NCI-H82 treated with DMSO at 0.1 percent for 48 hours (cell line): ENCODE measurements around the gene MICAL2.
A peak's percentile ranks its signal among the peaks of the same experiment; 100 is the strongest.

Source experiments
- DNase-seq: peaks from one replicate; lab custom pipeline; 2025; ENCODE audit not compliant: unreplicated experiment; lab: John Stamatoyannopoulos, UW

The MICAL2 gene

DNA sequence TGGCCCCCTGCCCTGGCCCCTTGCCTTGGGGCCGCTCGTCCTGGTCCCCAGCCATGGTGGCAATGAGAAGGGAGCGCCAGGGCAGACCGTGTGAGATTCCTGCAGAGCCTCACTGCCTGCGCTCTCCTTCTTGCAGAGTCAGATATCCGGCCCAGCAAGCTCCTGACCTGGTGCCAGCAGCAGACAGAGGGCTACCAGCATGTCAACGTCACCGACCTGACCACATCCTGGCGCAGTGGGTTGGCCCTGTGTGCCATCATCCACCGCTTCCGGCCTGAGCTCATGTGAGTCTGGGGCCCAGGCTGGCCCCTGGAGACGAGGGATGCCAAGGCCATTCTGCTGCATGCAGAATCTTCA lies 114.1 kb downstream of the MICAL2 start:
- no peak for DNase-seq

DNA sequence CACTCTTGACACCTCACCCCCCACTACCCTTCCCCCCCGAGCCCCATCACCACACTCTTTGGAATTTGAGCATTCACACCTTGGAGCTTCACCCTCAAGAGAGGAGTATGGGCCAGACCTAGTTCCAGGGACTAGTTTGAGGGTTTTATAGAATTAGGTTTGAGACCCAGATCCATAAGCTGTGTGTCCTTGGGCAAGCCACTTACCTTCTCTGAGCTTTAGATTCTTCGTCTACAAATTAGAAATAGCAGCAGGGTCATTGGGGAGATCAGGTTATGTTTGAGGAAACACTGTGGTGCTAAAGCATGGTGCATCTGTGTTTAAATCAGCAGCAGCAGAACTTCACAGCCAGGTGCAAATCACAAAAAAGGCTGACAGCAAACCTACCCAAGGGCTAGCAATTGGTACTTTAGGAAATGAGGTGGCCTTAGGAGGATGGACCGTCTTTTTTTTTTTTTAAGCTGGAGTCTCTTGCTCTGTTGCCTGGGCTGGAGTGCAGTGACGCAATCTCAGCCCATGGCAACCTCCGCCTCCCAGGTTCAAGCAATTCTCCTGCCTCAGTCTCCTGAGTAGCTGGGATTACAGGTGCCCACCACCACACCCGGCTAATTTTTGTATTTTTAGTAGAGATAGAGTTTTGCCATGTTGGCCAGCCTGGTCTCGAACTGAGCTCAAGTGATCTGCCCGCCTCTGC lies 114.8 kb downstream of the MICAL2 start:
- DNase-seq = no peak

DNA sequence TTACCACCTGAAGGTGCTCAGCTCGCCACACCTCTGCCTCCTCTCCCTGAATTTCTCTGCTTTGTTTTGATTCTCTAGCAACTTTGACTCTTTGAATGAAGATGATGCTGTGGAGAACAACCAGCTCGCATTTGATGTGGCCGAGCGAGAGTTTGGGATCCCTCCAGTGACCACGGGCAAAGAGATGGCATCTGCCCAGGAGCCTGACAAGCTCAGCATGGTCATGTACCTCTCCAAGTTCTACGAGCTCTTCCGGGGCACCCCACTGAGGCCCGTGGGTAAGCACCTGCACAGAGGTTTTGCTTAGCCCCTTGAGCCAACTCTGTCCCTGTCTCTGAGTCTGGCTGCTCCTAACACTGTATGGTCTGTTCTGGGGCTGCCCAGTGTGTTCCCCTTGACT lies 115.7 kb downstream of the MICAL2 start:
- no peak for DNase-seq

DNA sequence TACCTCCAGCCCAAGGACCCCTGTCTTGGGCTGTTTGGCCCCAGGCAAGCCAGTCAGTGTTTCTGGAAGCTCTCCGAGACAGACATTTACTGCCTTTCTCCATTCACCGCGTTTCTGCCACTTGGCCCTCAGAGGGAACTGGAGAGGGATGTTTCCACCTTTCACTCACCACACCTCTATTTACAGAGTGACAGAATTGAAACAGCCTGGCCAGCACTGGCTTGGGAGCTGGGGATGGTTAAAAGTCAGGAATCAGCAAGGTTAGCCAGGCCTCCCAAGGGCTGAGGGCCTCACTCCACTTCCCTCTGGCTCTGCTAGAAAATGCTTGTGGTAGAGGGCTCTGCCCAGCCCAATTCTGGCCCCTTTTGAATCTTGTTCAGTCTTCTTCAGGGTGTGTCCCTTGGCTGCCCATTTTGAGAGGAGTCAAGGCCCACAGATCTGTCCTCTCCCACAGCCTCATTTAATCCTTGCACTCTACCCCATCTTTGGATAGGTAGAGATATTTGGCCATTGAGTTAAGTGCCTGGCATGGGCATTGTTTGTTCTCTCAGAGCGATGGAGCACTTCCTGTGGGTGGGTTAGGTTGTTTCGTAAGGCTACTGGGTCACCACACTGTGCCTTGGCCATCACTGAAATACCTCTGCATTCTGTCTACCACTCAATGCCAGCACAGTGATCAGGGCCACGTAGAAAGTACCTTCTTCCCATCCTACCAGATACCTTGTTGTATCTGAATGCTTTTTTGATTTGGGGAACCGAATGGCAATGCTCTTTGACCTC lies 119.2 kb downstream of the MICAL2 start:
- DNase-seq = no peak

DNA sequence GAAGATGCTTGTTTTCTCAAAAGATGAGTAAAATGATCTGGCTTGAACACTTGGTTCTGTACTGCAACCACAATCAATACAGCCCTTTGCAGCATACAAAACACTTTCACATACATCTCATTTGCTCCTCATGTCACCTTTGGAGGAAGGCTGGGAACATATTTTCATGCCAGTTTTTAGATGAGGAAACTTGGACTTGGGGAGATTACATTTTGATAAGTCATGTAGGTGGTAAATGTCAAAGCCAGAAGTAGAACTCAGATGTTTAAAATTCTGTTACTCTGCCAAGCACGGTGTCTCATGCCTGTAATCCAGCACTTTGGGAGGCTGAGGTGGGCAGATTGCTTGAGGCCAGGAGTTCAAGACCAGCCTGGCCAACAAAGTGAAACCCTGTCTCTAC lies 121.8 kb downstream of the MICAL2 start:
- no peak for DNase-seq

DNA sequence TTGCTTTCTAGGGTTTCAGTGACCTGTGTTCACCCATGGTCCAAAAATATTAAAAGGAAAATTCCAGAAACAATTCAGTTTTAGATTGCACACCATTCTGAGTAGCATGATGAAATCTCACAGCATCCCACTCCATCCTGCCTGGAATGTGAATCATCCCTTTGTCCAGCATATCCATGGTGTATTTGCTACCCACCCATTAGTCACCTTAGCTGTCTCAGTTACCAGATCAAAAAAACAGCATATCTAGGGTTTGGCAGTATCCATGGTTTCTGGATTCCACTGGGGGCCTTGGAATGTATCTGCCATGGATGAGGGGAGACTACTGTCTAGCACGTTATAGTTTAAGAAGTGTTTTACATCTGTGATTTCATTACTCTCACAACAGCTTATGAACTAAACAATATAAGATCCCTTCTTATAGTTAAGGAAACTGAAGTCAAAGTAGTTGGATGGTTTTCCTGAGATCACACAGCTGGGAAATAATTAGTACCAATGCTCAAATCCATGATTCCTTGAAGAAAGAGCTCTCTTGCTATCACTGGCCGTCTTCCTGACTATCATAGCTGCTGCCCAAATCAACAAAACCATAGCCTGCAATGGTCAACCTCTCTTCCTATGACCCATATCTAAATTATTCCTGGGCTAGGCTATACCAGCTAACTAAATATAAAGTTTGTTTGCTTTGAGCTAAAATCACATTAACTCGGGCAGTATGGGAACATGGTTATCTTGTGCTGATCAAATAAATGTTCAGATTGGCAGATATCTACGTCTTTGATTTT lies 122.6 kb downstream of the MICAL2 start:
- no peak for DNase-seq

DNA sequence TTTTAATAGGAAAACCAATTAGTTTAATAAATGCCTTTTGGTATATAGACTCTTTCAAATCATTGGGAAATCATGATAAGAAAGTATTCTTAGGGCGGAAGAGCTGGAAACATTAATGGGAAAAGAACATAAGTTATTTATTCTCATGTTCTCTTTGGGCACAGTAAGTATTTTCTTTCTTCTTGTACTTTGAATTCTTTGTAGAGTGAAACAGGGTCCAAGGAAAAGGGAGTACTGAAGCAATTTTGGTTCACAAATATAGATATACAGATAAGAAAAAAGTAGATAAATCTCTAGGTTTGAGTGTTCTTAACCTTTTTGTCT lies 123.2 kb downstream of the MICAL2 start:
- DNase-seq = no peak

DNA sequence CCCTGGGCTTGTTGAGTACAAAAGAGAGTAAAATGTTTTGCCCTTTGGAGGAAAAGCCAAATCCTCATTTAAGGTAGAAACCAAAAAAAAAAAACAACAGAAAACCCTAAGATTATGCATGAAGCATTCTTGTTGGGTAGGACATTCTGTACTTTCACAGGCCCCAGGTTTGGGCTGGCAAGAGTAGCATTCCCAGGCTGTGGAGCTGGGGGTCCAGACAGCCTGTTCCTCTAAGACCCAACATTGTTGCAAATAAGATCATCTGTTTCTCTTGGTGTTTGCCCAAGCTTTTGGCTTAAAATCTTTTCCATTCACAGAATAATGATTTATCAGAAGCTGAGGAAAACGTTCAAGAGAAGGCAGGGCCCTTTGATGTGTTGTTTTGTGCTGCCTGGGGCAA lies 123.8 kb downstream of the MICAL2 start:
- DNase-seq = no peak

DNA sequence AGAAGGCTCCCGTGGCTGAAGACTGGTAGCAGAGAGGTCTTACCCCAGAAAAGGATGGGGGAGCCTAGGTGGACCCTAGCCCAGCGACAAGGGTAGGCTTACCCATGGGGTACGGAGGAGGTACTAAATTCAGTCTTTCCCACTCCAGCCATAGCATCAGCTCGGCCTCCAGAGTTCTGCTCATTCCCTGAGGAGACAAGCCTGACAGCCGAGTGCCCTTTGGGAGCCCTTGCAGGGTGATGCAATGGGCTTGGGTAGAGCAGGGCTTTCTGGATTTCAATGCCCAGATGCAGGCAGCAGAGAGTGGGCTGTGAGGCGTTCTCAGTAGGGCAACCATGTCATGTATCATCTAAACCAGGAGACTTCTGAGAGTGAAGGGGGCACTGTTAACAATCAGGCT lies 124.7 kb downstream of the MICAL2 start:
- DNase-seq = no peak

DNA sequence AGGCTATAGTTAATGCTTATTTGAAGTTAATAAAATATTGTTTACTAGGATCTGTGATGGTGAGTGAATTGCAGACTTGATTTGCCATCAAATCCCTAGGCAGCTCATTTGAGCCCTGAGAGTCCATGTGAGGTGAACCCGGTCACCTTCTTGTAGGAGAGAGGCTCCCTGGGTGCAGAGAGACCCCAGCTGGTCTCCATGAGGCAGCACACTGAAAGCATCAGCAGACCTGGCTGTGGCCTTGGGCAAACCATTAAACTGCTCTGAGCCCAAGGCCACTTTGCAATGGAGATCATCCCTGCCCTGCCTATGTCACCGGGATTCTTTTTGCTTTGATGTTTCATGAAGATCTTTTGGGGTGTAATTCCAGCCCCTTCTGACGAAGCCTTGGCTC lies 125.2 kb downstream of the MICAL2 start:
- no peak for DNase-seq

DNA sequence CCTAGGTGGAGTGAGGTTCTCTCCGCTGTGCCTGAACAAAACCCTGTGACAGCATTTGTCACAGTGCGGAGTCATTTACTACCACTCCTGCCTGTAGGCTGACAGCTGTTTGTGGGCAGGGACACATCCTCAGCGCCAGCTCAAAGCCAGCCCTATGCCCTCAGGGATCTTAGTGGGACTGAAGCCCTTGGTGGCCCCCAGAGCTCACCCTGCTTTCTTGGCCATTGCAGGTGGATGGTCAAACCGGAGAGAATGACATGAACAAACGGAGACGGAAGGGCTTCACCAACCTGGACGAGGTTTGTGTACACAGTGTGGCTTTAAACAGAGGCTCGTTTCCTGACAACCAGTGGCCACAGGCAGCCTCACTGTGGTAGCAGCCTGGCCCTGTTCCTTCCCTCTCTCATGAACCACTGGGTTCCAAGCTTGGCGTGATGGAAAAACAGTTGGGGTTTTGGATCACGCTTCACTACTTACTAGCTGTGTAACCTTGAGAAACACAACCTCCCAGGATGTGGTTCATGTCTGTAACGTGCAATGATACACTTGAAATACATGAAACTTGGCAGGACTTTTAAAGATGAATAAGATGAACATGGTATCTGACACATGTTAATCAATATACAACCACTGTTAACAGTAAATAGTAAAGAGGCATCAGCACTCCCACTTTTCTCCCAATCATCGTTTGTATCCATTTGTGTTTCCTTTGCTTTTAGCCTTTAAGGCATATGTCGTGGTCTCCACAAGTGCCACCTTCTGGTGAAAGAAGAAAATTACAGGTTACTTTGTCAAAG lies 125.8 kb downstream of the MICAL2 start:
- peak; percentile 7 for DNase-seq

DNA sequence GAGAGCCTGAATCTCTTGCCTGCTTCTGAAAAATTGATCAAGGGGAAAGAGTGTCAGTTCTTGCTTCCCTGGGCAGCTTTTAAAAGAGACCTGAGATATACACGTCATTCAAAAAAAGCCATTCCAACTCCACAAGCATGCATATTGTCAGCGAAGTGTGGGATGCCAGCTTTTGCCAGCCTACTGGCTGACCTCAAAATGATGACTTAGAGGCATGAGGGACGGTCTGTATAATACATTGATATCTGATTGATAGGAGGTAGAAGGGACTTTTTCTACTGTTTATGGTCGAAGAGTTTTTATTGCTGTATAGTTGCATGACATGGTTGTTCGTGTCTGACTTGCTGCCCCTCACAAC lies 126.3 kb downstream of the MICAL2 start:
- DNase-seq = no peak

DNA sequence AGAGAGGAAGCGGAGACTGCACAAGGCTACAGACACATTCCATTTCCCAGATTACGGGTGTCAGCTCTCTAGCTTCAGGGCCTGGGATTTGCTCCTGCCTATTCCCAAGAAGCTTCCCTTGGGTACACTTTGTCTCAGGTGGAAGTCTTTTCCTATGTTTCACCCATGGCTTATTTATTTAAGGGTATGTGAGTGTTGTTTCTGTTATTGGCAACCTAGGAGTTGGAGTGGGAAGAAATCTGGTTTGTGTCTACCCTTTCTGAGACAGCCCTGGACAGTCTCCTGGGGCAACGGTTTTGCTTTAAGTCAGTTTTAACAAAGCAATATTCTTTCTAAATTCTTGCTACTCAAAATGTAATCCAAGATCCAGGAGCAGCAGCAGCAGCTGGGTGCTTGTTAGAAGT lies 127.0 kb downstream of the MICAL2 start:
- DNase-seq = no peak

DNA sequence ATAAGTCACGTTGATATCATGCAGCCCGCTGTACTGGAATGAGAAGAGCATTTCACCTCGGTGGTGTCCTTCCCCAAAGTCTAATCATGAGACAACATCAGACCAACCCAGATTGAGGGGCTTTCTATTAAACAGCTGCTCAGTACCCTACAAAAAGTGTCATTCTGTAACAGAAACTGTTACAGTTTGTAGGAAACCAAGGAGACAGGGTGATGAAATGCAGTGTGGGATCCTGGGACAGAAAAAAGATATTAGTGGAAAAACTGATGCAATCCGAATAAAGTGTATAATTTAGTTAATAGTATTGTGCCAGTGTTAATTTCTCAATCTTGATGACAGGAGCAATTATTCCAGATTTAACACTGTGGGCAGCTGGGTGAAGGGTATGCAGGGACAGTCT lies 128.0 kb downstream of the MICAL2 start:
- no peak for DNase-seq

DNA sequence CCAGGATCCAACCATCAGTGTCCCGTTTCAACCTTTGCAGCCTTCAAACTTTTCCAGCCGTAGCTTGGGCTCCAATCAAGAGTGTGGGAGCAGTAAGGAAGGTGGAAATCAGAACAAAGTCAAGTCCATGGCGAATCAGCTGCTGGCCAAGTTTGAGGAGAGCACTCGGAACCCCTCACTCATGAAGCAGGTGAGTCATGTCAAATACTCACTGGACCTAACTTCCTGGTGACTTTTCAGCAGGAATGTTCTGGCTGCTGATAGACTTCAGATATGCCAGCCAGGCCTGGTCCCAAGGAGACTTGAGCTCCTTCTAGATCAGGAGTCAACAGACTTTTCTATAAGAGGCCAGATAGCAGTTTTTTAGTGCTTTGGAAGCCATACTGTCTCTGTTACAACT lies 129.0 kb downstream of the MICAL2 start:
- DNase-seq = no peak

DNA sequence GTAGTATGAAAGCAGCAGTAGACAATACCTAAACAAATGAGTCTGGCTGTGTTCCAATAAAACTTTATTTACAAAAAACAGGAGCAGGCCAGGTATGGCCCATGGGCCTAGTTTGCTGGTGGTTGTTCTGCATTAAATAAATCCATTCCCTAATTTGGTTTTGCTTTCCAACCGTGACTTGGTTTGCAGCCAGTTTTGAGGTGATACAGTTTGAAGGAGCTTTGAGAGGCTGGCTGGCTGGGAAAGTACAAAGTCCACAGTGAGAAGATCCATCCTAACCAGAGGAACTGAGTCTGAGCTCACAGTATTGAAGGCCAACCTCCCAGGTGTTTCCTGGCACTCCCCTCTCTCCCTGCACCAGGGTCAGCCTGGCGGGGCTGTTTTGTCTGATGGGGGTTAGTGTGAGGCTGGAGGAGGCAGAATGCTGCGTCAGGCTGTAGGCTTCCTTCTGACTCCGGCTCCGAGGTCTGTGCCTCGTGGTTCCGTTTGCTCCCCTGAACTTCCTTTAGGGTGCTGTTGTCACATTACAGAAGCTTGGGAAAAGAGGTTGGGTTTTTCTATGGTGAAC lies 129.5 kb downstream of the MICAL2 start:
- DNase-seq = no peak

DNA sequence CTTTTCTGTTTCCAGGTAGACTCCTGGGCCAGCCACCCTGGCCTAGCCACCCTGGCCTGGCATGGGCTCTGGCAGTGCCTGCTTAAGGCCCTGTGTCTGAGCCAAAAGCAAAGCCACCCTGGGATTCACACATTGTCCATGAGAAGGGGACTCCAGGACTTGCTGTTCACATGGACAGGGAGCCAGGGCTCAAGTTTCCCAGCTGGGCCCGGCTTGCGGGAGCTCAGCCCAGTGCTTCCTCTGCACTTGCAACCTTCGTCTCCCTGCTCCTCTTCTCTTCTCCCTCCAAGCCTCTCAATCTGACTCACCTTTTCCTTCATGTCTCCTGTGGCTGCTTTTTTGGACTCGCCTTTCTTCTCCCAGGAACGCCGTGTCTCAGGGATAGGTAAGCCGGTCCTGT lies 130.3 kb downstream of the MICAL2 start:
- no peak for DNase-seq

DNA sequence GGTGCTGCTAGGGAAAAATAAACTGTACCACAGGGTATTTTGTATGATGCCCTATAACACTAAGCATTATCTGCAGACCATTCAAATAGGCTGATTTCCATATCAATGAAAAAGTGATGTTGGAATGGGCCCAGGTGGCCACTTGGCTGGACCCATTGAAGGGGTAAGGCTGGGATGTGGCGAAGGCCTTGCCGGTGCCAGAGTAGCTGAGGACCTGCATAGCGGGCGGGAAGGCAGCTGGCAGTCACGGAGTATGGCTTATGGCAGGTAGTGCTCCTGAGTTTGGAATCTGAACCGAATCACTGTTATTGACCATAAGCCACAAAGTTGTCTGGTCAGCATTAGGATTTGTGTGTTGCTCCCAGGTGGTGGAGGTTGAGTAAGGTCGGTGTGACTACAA lies 131.0 kb downstream of the MICAL2 start:
- DNase-seq = no peak

DNA sequence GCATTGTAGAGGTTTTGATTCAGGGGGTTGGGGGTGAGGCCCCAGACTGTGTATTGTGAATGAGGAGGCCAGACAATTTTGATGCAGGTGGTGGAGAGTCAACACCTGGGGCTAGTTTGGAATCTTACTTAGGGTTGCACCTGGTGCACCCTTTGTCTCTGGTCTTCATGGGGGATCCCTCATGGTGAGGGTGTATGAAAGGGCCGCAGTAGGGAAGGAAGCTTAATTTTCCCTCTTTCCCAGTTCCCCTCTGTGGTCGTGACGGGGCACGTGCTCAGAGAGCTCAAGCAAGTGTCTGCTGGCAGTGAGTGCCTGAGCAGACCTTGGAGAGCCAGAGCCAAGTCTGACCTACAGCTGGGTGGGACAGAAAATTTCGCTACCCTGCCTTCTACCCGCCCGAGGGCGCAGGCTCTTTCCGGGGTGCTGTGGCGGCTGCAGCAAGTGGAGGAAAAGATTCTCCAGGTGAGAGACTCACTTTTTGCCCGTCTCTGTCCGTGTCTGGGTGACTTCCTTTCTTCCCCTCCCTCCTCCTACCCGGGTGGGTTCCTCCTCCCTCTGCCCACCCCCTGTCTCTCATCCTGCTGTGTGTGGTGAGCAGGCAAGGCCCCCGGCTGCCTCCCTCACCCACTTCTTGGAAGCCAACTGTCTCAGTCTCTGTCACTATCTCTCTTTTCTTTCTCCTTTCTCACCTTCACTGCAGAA lies 131.7 kb downstream of the MICAL2 start:
- no peak for DNase-seq

DNA sequence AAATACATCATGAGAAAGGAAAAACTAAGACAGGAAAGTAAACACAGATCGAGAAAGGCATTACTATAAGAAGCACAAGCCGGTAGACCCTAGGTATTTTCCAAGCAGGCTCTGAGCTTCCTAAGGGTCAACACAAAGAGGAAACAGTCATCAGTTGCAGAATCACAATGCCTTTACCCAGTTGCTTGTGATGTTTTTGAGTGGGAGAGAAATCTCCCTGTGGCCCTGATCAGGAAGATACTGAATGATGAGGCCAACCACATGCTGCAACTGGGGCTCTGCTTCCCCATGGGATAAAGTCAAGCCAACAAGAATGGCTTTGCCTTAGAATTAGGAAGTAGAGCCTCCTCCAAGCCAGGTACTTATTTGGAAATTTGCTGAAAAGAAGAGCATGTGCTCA lies 132.6 kb downstream of the MICAL2 start:
- no peak for DNase-seq

DNA sequence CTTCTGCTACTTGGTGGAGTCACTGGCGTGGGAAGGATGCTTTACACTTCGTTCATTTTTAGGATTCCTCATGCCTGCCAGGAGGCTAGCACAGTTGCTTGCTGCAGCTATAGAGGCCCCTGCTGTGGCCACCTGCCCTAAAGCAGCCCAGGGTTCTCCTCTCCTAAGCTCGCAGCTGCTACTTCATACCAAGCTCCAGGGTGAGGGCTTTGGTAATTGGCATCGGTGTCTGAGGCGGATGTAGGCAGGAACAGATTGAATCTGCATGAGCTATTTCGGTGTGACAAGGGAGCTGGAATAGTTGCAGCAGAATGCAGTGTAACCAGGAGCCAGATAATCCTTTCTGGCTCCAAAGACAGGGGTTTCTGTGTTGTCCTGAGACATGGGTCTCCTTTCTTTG lies 133.1 kb downstream of the MICAL2 start:
- no peak for DNase-seq
